ENCODE measurements around the gene GTPBP6. TPM values are rescaled to one million over a fixed set of nuclear protein-coding genes. Genes with fewer than 3 reads are reported as not detected.
"Not testable (repeated sequence)": the region's sequence is repeated elsewhere in the genome, so short reads cannot be mapped to it uniquely, and the experiment has no call there.

Gene GTPBP6
- total RNA-seq, 1 donor from 2014 or later = 47.2 TPM

DNA sequence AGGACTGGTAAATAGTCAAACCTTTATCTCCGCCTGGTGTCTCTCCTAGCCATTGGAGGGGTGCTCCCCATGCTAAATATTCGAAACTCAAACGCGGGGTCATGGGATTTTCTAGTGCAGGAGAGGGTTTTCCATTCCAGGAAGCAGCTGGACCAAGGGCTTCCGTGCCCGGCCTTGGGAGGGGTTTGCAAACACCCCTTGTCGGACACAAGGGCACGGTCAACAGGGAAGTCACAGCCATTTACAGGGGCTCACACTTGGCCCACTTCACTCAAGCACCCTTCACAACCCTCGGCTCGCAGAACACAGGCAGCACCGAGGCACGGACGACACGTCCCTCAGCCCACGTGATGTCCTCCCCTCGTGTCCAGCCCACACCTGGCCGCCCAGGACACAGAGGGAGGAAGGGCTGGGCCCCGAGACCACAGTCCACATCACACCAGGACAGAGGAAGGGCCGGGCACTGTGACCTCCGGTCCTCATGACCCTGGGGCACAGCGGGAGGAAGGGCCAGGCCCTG, 47.7 kb downstream of the GTPBP6 start:
- no peaks in the 10 kb centered on the region for H3K36me3 Mint-ChIP-seq (ENCODE audit: low read depth, unreplicated experiment)
- H3K27ac Mint-ChIP-seq (ENCODE audit: unreplicated experiment) = no peak overlapping the region
- peaks cover 5% of the 10 kb centered on the region for H3K27me3 Mint-ChIP-seq (ENCODE audit: unreplicated experiment)
- DNase-seq (ENCODE audit: low spot score) = no peak
- H3K9me3 Mint-ChIP-seq (ENCODE audit: unreplicated experiment) = no peaks in the 10 kb centered on the region
- TF ChIP-seq, protein P1, sequence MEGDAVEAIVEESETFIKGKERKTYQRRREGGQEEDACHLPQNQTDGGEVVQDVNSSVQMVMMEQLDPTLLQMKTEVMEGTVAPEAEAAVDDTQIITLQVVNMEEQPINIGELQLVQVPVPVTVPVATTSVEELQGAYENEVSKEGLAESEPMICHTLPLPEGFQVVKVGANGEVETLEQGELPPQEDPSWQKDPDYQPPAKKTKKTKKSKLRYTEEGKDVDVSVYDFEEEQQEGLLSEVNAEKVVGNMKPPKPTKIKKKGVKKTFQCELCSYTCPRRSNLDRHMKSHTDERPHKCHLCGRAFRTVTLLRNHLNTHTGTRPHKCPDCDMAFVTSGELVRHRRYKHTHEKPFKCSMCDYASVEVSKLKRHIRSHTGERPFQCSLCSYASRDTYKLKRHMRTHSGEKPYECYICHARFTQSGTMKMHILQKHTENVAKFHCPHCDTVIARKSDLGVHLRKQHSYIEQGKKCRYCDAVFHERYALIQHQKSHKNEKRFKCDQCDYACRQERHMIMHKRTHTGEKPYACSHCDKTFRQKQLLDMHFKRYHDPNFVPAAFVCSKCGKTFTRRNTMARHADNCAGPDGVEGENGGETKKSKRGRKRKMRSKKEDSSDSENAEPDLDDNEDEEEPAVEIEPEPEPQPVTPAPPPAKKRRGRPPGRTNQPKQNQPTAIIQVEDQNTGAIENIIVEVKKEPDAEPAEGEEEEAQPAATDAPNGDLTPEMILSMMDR (IDR thresholded peaks at IDR 0.05; ENCODE audit: unreplicated experiment) = no peak
- H3K4me1 Mint-ChIP-seq (ENCODE audit: unreplicated experiment) = no peaks in the 10 kb centered on the region
- no peak overlapping the region for H3K4me3 Mint-ChIP-seq (ENCODE audit: unreplicated experiment)

DNA sequence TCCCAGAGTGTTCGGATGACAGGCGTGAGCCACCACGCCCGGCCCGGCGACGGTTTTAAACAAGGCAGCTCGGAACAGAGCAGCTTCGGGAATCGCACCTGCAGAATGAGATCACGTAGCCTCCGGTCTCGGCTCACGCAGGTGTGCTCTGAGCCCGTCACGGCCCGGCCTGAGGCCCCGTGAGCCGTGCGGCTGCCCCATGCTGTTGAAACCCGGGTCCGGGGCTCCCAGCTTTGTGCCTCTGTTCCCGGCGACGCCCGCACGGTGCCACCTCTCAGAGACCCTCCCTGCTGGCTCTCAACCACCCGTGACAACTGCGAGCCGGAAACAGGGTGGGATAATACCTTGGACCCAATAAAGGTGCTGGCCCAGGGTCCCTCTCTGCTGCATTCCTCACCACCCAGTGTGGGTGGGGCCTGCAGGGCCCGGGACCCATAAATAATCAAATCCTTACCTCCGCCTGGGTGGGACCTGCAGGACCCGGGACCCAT, 50.8 kb downstream of the GTPBP6 start:
- TF ChIP-seq, protein P1 (IDR thresholded peaks at IDR 0.05; ENCODE audit: unreplicated experiment) = no peak
- no peak for DNase-seq (ENCODE audit: low spot score)
- H3K27ac Mint-ChIP-seq (ENCODE audit: unreplicated experiment) = no peak overlapping the region
- peaks cover 5% of the 10 kb centered on the region for H3K27me3 Mint-ChIP-seq (ENCODE audit: unreplicated experiment)
- no peak overlapping the region for H3K4me3 Mint-ChIP-seq (ENCODE audit: unreplicated experiment)
- no peaks in the 10 kb centered on the region for H3K36me3 Mint-ChIP-seq (ENCODE audit: low read depth, unreplicated experiment)
- no peaks in the 10 kb centered on the region for H3K4me1 Mint-ChIP-seq (ENCODE audit: unreplicated experiment)
- peaks cover 4% of the 10 kb centered on the region for H3K9me3 Mint-ChIP-seq (ENCODE audit: unreplicated experiment)

DNA sequence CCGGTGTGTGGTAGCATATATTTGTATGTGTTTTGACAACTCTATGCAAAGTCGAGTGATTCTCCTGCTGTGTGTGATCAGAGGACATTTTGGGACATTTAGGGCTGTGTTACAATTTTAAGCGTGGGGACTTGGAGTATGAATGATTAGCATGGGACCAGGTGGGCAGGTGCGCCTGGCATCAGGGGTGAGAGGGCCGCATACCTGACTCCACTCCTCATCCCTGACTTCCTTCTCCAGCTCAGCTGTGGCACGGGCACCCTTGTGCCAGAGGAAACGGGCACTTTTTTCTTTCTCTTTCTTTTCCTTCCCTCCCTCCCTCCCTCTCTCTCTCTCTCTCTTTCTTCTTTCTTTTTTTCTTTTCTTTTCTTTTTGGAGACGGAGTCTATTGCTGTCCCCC, 53.1 kb downstream of the GTPBP6 start:
- H3K27me3 Mint-ChIP-seq (ENCODE audit: unreplicated experiment) = peaks cover 5% of the 10 kb centered on the region
- no peaks in the 10 kb centered on the region for H3K36me3 Mint-ChIP-seq (ENCODE audit: low read depth, unreplicated experiment)
- DNase-seq (ENCODE audit: low spot score) = no peak
- H3K27ac Mint-ChIP-seq (ENCODE audit: unreplicated experiment) = peak overlapping the region; percentile 32
- no peaks in the 10 kb centered on the region for H3K4me1 Mint-ChIP-seq (ENCODE audit: unreplicated experiment)
- TF ChIP-seq, protein P1 (IDR thresholded peaks at IDR 0.05; ENCODE audit: unreplicated experiment) = no peak
- peaks cover 10% of the 10 kb centered on the region for H3K9me3 Mint-ChIP-seq (ENCODE audit: unreplicated experiment)
- H3K4me3 Mint-ChIP-seq (ENCODE audit: unreplicated experiment) = no peak overlapping the region

DNA sequence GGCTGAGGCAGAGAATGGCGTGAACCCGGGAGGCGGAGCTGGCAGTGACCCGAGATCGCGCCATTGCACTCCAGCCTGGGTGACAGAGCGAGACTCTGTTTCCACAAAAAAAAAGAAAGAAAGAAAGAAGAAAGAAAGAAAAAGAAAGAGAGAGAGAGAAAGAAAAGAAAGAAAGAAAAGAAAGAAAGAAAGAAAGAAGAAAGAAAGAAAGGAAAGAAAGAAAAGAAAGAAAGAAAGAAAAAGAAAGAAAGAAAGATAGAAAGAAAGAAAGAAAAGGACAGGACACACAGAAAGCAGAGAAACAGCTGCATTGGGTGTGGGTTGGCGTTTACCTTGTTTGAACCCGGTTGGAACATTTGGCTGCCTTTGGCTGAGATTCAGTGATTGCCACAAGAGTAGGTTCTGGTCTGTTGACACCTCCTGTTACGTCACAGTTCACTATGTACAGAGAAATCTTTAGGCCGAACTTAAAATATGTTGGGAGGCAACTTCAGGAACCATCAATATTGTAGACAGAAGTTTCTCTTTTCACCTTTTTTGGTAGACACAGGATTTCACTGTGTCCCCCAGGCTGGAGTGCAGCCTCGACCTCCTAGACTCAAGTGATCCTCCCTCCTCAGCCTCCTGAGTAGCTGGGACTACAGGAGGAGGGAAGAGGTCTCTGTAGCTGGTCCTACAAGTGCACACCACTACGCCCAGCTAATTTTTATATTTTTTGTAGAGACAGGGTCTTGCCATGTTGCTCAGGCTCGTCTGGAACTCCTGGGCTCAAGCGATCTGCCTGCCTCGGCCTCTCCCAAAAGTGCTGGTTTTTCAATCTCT, 53.8 kb downstream of the GTPBP6 start:
- no peak overlapping the region for H3K27ac Mint-ChIP-seq (ENCODE audit: unreplicated experiment)
- no peaks in the 10 kb centered on the region for H3K36me3 Mint-ChIP-seq (ENCODE audit: low read depth, unreplicated experiment)
- H3K9me3 Mint-ChIP-seq (ENCODE audit: unreplicated experiment) = peaks cover 10% of the 10 kb centered on the region
- TF ChIP-seq, protein P1 (IDR thresholded peaks at IDR 0.05; ENCODE audit: unreplicated experiment) = no peak
- no peak overlapping the region for H3K4me3 Mint-ChIP-seq (ENCODE audit: unreplicated experiment)
- H3K27me3 Mint-ChIP-seq (ENCODE audit: unreplicated experiment) = peaks cover 5% of the 10 kb centered on the region
- DNase-seq (ENCODE audit: low spot score) = no peak
- no peaks in the 10 kb centered on the region for H3K4me1 Mint-ChIP-seq (ENCODE audit: unreplicated experiment)

DNA sequence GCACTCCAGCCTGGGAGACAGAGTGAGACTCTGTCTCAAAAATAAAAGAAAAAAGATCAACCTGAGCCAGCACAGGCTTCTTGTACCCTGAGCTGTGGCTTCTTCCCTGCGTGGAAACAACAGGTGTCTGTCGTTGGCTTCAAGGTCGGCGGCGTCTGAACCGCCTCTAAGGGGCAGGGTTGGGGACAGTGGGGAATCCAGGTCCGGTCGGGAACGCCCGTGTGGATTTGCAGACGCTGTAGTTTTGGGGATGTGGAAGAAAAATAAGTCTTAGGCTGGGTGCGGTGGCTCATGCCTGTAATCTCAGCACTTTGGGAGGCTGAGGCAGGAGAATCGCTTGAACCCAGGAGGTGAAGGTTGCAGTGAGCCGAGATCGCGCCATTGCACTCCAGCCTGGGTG, 54.6 kb downstream of the GTPBP6 start:
- H3K9me3 Mint-ChIP-seq (ENCODE audit: unreplicated experiment); H3K27ac Mint-ChIP-seq (ENCODE audit: unreplicated experiment); H3K36me3 Mint-ChIP-seq (ENCODE audit: low read depth, unreplicated experiment); H3K27me3 Mint-ChIP-seq (ENCODE audit: unreplicated experiment); H3K4me1 Mint-ChIP-seq (ENCODE audit: unreplicated experiment); DNase-seq (ENCODE audit: low spot score); H3K4me3 Mint-ChIP-seq (ENCODE audit: unreplicated experiment): not testable (repeated sequence)
